Trophoblast cell (in vitro differentiated cells and primary cell): ENCODE results near the gene GLRX.
A peak's percentile ranks its signal among the peaks of the same experiment; 100 is the strongest.

Experiments
- DNase-seq, 2 donors: peaks; one replicate each; pipeline ENCODE4 v3.0.0-alpha.2; 2016
- H2AFZ ChIP-seq: 2 replicates; pipeline ENCODE4 v1.6.1; 2013; ENCODE audit warnings: low read length, moderate library complexity, mild to moderate bottlenecking; ENCODE audit not compliant: insufficient read depth, poor library complexity
- H2AK5ac ChIP-seq: 2 replicates; pipeline ENCODE4 v1.6.1; 2013; ENCODE audit warnings: mild to moderate bottlenecking, low read length
- H2BK120ac ChIP-seq: 2 replicates; pipeline ENCODE4 v1.6.1; 2013; ENCODE audit warnings: low read length, mild to moderate bottlenecking, moderate library complexity; ENCODE audit not compliant: insufficient read depth, poor library complexity
- H2BK12ac ChIP-seq: 2 replicates; pipeline ENCODE4 v1.6.1; 2013; ENCODE audit warnings: mild to moderate bottlenecking, low read length, moderate library complexity
- H2BK5ac ChIP-seq: 2 replicates; pipeline ENCODE4 v1.6.1; 2013; ENCODE audit warnings: low read length, low read depth, moderate library complexity, mild to moderate bottlenecking; ENCODE audit not compliant: poor library complexity
- H3K14ac ChIP-seq: 2 replicates; pipeline ENCODE4 v1.6.1; 2013; ENCODE audit warnings: mild to moderate bottlenecking, low read length
- H3K18ac ChIP-seq: 2 replicates; pipeline ENCODE4 v1.6.1; 2013; ENCODE audit warnings: mild to moderate bottlenecking, low read length
- H3K23ac ChIP-seq: 2 replicates; pipeline ENCODE4 v1.6.1; 2013; ENCODE audit warnings: low read length
- H3K27ac ChIP-seq: 2 replicates; pipeline ENCODE4 v1.5.1; 2013; ENCODE audit warnings: low read depth, mild to moderate bottlenecking, inconsistent platforms, low read length, moderate library complexity
- H3K27me3 ChIP-seq: 2 replicates; pipeline ENCODE4 v1.6.1; 2013; ENCODE audit warnings: inconsistent platforms, mild to moderate bottlenecking, low read length, moderate library complexity; ENCODE audit not compliant: insufficient read depth
- H3K36me3 ChIP-seq, 2 experiments: 1 replicate in 1 of 2; 2 replicates in 1 of 2; pipeline ENCODE4 v1.6.1; 2013; ENCODE audit warnings: low read length in 2 of 2, mild to moderate bottlenecking in 2 of 2, moderate library complexity in 1 of 2; ENCODE audit not compliant: insufficient read depth in 2 of 2, control insufficient read depth in 1 of 2
- H3K4ac ChIP-seq: 2 replicates; pipeline ENCODE4 v1.6.1; 2013; ENCODE audit warnings: low read depth, mild to moderate bottlenecking, low read length, moderate library complexity
- H3K4me1 ChIP-seq, 2 experiments: 1 replicate in 1 of 2; 2 replicates in 1 of 2; pipeline ENCODE4 v1.6.1; 2013; ENCODE audit warnings: low read length in 2 of 2, mild to moderate bottlenecking in 2 of 2, moderate library complexity in 1 of 2; ENCODE audit not compliant: insufficient read depth in 2 of 2, control insufficient read depth in 1 of 2
- H3K4me2 ChIP-seq: 2 replicates; pipeline ENCODE4 v1.6.1; 2013; ENCODE audit warnings: inconsistent platforms, mild to moderate bottlenecking, low read length, moderate library complexity
- H3K4me3 ChIP-seq: 2 replicates; pipeline ENCODE4 v1.5.1; 2013; ENCODE audit warnings: mild to moderate bottlenecking, low read depth, low read length, inconsistent platforms
- H3K79me1 ChIP-seq: one replicate; pipeline ENCODE4 v1.6.1; 2013; ENCODE audit warnings: low read length
- H3K79me2 ChIP-seq: 2 replicates; pipeline ENCODE4 v1.6.1; 2013; ENCODE audit warnings: low read length, mild to moderate bottlenecking; ENCODE audit not compliant: control insufficient read depth, insufficient read depth, poor library complexity
- H3K9ac ChIP-seq: 2 replicates; pipeline ENCODE4 v1.6.1; 2013; ENCODE audit warnings: mild to moderate bottlenecking, low read length
- H3K9me3 ChIP-seq: 2 replicates; pipeline ENCODE4 v1.6.1; 2013; ENCODE audit warnings: low read depth, mild to moderate bottlenecking, control low read depth, inconsistent platforms, low read length; ENCODE audit not compliant: insufficient read depth
- H4K12ac ChIP-seq: 2 replicates; pipeline ENCODE4 v1.6.1; 2013; ENCODE audit warnings: low read depth, mild to moderate bottlenecking, low read length, moderate library complexity
- H4K8ac ChIP-seq: 2 replicates; pipeline ENCODE4 v1.6.1; 2013; ENCODE audit warnings: low read depth, mild to moderate bottlenecking, low read length, moderate library complexity
- H4K91ac ChIP-seq: one replicate; pipeline ENCODE4 v1.6.1; 2013; ENCODE audit warnings: low read depth, mild to moderate bottlenecking, low read length, moderate library complexity
- WGBS: extraction: QIAGEN DNeasy Blood & Tissue Kit; methylation state at CpG from one replicate; pipeline ENCODE4 v1.1.7; 2013; ENCODE audit warnings: missing lambda C conversion rate; ENCODE audit not compliant: insufficient read length, insufficient coverage; ENCODE audit errors: extremely low coverage; 5-methylcytosine and 5-hydroxymethylcytosine counted together

GLRX gene

DNA sequence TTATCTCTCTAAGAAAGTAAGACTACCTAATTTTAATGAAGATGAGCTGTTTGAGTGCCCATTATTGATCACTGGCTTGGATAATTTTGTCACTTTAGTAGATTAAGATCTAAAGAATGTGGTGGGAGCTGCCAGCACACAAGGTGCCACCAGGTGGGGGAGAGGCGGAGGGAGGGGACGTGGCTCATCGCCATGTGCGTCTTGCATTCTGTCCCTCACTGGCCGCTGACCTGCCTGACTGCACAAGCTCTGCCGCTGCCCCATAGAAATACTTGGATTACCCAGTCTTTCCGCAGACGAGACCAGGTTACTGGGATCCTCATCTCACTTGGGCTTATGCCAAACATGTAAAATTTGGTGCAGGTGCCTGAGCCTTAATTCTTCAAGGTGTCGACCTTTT lies 53.8 kb downstream of the GLRX start:
- Histone ChIP-seq H4K12ac (no peak overlapping the region), H3K79me1 (peaks cover 2% of the 10 kb centered on the region), H3K4me3 (no peak overlapping the region), H3K4me1 (peaks cover 3 to 9% of the 10 kb centered on the region in 2 experiments), H2AFZ (no peak overlapping the region), H3K27ac (no peak overlapping the region), H3K23ac (no peak overlapping the region), H2BK5ac (no peak overlapping the region), H3K9me3 (no peaks in the 10 kb centered on the region), H3K27me3 (no peaks in the 10 kb centered on the region), H3K4me2 (no peak overlapping the region), H2BK12ac (no peak overlapping the region), H2BK120ac (no peak overlapping the region), H3K36me3 (peaks cover 28 to 50% of the 10 kb centered on the region in 2 experiments), H4K8ac (no peak overlapping the region), H4K91ac (no peak overlapping the region), H3K4ac (no peak overlapping the region), H3K14ac (no peak overlapping the region), H3K18ac (no peak overlapping the region), H3K79me2 (no peaks in the 10 kb centered on the region), H2AK5ac (no peak overlapping the region), H3K9ac (no peak overlapping the region)
- DNase-seq: no peak
- WGBS: no CpG with 5 or more reads among the region's 9 CpGs

GRCh38 chr5:95763941-95764340 lies 58.6 kb downstream of the GLRX start:
- Histone ChIP-seq H3K4me2 (no peak overlapping the region), H3K27ac (no peak overlapping the region), H4K8ac (no peak overlapping the region), H2BK5ac (no peak overlapping the region), H3K4me3 (no peak overlapping the region), H2AK5ac (no peak overlapping the region), H3K9me3 (no peaks in the 10 kb centered on the region), H2BK120ac (no peak overlapping the region), H3K18ac (no peak overlapping the region), H2BK12ac (no peak overlapping the region), H3K4me1 (peaks cover 2 to 7% of the 10 kb centered on the region in 2 experiments), H3K23ac (no peak overlapping the region), H3K14ac (no peak overlapping the region), H3K9ac (no peak overlapping the region), H4K91ac (no peak overlapping the region), H3K4ac (no peak overlapping the region), H3K79me2 (peaks cover 2% of the 10 kb centered on the region), H2AFZ (no peak overlapping the region), H3K79me1 (peaks cover 2% of the 10 kb centered on the region), H4K12ac (no peak overlapping the region), H3K27me3 (no peaks in the 10 kb centered on the region), H3K36me3 (peaks cover 29 to 41% of the 10 kb centered on the region in 2 experiments)
- WGBS: no CpG with 5 or more reads among the region's 6 CpGs
- DNase-seq: peak in 1 of 2 donors; percentile 47
